NOMO-1 treated with dmso at 0.1 percent for 144 hours (cell line): ENCODE measurements around the gene YBEY.
"Not testable (repeated sequence)": the region's sequence is repeated elsewhere in the genome, so short reads cannot be mapped to it uniquely, and the experiment has no call there.

Source experiments
- DNase-seq: peaks from one replicate; lab custom pipeline; 2025; ENCODE audit not compliant: unreplicated experiment; lab: John Stamatoyannopoulos, UW

Gene YBEY, protein sequence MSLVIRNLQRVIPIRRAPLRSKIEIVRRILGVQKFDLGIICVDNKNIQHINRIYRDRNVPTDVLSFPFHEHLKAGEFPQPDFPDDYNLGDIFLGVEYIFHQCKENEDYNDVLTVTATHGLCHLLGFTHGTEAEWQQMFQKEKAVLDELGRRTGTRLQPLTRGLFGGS

DNA sequence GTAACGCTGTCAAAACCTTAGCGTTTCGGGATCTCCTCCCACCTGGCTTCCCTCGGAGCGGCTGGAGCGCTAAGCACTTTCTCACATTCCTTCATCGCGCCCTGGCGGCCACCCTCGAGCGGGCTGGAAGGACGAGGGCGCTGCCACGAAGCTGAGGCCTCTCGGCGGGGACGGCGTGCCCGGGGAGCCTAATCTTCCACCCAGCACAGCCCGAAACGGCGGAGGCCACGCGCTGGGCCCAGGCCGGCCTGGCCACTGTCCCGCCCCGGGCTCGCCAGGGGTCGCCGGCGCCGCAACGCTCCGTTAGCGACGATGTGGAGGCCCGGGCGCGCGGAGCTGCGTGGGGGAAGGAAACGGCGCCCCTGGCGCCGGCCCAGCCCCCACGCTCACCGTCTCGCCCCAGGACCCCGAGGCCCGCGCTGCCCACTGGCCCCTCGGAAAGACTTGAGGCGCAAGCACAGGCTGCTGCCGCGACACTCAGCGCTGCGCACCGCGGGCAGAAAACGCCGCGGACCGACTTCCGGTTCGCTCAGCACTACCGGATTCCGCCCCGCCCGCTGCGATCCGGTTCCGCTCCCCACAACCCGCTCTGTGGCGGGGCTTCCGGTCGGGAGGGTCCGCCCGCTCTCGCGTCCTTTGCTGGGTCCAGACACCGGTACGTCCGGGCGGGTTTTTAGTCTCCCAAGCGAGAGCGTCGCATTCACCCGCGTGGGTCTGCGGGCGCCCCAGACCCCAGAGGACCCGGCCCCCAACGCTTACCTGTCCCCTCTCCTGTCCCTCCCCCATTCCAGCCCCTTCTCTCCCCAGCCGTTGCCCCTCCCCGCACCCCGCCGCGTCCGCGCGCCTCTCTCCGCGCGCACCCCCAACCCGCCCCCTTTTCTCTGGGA is at the start of gene YBEY:
Gene YBEY, plus strand, starts transcription at position 582 of the 887 bp plus-strand sequence. CDS start 572 bp downstream, outside the sequence.
- peak; percentile 69 for DNase-seq

DNA sequence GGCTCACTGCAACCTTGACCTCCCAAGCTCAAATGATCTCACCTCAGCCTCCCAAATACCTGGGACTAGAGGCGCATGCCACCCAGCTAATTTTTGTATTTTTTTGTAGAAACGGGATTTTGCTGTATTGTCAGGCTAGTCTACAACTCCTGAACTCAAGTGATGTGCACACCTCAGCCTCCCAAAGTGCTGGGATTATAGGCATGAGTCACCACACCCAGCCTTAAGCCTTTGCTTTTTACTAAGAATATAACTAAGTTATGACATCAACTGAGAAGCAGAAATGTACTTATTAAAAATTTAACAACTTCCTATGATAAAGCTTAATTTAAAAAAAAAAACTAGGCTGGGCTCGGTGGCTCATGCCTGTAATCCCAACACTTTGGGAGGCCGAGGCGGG is 48.7 kb upstream of the YBEY start:
- DNase-seq: no peak

DNA sequence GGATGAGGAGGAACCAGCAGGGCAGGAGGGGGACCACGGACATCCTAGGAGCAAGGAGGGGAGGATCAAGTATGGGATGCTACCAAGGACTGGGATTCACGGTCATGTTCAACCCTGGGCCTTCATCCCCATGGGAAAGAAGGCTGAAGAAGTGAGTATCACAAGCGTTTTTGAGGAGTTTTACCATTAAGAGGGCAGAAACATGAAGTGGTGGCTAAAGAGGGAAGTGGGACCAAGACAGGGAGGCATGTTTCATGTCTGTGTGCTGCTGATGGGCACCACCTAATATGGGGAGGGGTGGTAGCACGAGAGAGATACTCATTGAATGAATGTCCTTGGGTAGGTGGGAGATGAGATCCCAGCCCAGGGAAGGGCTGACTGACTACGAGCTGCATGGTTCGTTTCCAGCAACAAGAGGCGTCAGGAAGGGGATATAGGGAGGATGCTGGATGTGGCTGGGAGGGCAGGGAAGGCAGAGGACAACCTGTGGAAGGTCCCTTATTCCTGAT is 46.3 kb upstream of the YBEY start:
- DNase-seq: no peak

DNA sequence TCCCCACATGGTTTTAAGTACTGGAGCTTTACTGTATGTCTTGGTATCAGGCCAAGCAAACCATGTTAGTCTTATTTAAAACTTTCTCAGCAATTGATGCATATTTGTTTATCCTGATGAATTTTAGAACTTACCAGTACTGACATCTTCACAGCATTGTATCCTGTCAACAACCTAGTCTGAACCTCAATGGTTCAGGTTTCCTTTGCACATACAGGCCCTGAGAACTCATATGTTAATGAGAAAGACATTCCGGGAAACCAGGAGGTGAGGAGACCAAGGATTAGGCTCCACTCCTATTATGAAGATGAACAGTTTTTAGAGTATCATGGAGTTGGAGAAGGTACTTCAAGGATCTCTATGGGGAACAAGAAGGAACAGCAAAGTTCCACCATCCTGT is 44.6 kb upstream of the YBEY start:
- DNase-seq: not testable (repeated sequence)

DNA sequence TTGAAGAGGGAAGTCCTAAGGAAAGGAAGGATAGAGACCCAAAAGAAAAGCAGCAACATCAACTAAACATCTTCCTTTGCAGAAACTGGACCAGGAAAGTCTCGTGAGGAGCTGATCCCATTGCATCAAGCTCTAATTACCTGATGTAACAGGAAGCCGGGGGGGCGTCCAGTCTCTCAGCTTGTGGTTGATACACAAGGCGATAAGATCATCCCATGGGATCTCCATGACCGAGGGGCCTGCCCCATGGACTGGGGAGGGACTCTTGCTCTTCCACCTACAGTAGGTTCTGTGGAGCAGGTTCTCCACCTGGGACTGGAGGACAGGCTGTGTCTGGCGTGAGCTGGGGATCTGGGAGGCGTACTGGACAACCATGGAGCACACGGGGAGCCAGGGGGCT is 42.8 kb upstream of the YBEY start:
- DNase-seq: no peak

DNA sequence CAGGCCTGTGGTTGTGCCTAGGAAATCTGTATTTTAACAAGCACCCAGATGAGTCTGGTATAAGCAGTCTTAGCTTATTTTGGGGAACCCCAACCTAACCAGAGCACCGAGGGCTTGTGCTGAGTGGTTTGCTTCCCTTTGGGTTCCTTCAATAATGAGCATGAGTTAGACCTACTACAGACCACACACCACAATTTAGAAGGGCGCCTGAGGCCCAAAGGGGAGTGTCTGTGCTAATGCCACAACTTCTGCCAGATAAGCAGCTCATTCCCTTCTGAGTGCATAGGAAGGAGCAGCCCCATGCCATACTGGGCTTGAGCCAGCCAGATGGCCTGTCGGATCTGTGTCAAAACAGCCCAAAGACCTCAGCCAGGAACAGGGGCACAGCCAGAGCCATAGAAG is 42.2 kb upstream of the YBEY start:
- no peak for DNase-seq

DNA sequence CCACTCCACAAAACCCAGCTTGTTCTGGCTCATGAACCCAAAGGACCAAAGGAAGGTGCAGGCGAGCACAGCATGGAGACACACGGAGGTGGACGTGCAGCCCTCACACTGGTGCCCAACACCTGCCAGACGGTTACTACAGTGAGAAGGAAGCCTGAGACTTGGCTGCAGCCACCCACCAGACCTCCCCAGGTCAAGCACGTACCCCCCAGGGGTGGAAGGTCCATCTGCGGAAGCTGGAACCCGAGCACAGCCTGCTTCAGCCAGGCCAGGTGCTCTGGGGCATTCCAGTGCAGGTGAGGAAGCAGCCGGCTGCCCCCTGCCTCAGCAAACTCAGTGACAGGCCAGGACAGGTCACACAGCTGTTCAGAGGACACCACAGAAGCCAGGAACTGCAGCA is 41.5 kb upstream of the YBEY start:
- DNase-seq: no peak

DNA sequence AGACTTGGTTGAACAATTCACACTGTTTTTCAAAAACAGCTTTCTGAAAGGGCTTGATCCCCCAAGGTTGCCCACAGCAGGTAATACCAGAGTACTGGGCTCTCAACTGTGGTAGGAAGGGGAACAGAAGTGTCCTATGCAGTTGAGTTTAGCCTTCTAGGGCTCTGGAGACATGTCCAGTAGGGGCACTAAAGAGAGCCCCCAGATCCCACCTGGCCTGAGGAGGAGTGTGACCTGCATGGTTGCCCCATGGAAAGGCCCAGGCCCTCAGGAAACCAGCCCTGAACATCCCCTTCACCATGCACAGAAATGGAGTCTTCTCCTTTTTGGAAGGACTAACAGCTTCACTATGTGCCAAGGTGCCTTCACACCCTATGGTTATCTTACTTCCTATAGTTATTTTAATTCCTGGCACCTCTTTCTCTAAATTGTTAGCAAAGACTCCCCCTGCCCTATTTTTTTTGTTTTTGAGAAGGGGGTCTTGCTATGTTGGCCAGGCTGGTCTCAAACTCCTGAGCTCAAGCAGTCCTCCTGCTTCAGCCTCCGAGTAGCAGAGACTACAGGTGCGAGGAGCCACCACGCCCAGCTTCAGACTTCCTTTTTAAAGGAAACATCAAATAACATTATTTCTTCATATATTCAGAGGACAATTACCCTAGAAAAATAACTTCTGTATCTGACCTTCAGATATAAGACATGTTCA is 40.8 kb upstream of the YBEY start:
- DNase-seq: no peak

DNA sequence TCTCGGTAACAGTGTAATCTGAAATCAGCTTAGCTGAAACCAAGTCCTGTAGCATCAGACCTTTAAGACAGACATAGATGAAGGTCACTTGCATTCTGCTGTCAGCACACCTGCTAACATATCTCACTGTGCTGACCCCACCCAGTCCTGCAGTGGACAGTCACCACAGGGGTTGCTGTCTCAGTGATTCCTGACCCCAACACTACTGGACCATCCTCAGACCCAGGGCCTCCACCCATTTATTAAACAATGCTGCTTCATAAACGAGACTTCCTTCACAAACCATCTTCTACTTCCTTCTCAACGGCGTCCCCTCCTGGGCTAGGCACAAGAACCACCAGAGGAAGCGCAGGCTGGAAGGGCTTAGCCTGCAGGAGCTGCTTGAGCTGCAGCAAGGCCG is 39.8 kb upstream of the YBEY start:
- no peak for DNase-seq

DNA sequence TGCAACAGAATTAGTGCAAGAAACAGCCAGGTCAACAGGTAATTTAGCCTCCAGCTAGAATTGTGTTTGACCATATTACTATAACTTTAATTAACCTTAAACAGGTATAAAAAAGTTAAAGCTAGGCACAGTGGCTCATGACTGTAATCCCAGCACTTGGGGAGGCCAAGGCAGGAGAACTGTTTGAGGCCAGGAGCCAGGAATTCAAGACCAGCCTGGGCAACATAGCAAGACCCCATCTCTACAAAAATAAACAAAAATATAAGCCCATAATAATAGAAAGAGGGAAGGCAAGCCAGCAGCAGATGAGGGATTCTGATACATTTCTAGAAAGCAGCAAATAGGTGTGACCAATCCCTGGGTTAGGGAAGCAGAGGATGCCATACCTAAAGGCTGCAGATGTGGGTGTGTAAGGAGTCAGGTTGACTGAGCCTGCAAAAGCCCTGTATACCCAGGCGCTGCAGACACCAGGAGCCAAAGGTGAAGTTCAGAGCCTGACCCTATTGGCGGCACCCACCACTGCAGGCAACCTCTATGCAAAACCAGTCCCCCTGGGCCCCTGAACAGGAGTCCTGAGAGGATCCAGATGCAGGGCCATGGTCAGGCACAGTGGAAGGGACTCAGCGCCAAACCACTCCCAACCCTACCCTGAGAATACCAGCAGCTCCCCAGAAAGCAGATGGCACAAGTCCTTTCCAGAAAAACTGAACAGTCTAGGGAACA is 38.3 kb upstream of the YBEY start:
- DNase-seq: no peak

DNA sequence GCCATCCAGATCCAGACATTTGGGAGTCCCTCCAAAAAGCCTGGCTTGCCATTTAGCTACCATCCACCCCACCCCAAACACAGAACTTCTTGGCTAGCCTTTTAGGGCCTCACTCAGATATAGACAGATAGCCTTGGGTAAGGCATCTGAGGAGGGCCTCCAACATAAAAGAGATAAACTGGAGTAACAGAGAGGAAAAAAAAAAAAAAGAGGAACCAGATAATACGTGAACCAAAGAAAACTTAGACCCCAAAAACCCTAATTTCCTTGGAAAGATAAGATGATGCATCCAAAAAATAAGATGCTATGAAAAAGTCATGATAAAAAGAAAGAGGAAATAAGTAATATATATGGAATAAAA is 37.7 kb upstream of the YBEY start:
- no peak for DNase-seq

DNA sequence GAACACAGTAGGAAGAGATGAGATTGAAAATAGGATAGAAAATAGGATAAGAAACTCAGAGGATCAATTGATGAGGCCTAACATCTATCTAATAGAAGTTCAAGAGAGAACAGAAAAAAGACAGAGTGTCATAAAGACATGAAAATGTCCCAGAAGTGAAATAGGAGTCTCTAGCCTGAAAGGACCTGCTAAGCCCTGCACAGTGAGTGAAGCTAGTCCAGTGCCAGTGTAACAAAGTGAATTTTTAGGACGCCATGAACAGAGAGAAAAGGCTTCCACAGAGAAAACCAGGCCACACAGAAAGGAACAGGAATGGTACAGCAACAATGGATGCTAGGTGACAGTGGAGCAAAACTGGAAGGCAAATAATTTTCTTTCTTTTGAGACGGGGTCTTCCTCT is 37.3 kb upstream of the YBEY start:
- DNase-seq: no peak

DNA sequence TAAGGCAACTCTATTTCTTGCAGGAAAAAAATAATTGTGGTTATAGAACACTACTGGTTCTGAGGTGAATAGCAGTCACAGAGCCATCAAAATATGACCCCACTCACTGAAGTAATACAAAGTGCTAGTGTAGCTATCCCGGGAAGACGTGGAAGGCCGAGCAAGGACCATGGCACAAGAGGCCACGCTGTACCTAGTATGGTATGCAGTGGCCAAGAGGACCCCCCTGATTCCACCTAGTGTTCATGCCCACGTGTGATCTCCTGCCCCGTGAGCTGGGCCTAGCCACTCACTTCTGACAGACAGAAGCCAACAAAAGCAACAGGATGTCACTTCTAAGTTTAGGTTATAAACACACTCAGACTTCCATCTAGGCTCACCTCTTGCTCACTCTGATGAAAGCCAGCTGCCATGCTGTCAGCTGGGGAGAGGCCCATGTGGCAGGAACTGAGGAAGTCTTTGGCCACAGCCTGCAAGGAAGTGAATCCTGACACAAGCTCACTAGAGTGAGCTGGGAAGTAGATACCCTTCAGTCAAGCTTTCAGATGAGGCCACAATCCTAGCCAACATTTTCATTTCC is 35.9 kb upstream of the YBEY start:
- DNase-seq: no peak

DNA sequence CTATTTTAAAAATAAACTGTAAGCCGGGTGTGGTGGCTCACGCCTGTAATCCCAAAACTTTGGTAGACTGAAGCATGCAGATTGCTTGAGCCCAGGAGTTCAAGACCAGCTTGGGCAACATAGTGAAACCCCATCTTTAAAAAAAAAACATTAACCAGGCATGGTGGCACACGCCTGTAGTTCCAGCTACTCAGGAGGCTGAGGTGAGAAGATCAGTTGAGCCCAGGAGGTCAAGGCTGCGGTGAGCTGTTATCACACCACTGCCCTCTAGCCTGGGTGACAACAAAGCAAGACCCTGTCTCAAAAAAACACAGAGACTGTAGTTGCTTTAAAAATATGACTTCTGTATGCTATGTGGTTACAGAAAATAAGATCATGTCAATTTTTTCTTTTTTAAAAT is 33.3 kb upstream of the YBEY start:
- DNase-seq: no peak

DNA sequence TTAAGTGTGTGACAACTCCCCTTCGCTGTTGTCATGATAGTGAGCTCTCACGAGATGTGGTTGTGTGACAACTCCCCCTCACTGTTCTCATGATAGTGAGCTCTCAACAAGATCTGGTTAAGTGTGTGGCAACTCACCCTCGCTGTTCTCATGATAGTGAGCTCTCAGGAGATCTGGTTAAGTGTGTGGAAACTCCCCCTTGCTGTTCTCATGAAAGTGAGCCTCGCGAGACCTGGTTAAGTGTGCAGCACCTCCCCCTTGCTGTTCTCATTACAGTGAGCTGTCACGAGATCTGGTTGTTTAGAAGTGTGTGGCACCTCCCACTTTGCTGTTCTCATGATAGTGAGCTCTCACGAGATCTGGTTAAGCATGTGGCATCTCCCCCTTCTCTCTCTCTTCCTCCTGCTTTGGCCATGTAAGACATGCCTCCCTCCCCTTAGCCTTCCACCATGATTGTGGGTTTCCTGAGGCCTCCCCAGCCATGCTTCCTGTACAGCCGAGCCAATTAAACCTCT is 32.5 kb upstream of the YBEY start:
- no peak for DNase-seq

DNA sequence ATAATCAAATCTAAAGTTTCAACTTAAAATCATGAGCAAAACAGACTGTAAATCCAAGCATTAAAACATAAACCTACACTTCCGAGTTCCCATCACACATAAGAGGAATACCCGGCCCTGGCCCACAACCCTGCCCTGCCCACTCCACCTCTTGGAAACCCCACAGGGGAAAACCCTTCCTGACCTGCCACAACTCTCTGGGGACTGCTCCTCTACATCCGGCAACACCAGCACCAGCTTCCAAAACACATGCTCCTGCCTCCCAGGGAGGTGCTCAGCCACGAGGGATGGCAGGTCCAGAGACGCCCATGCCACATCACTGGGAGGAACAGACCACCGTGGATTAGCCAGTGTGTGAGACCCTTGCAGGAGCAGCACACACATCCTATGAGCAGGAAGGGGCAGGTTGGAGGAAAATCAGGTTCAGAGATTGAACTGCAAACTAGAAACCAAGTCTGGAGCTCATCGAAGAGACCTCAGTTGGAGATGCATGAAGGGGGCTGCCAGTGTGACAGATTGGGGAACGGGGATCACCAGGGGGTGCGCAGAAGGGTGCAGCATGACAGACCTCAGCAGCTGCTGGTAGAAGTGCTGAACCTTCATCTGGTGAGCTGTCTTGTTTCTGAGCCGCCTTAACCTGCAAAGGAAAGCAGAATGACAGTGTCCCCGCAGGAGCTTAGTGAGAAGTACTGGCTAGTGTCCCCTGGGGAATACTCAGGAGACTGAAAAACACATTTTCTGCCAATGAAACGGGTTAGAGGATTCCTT is 31.8 kb upstream of the YBEY start:
- no peak for DNase-seq

DNA sequence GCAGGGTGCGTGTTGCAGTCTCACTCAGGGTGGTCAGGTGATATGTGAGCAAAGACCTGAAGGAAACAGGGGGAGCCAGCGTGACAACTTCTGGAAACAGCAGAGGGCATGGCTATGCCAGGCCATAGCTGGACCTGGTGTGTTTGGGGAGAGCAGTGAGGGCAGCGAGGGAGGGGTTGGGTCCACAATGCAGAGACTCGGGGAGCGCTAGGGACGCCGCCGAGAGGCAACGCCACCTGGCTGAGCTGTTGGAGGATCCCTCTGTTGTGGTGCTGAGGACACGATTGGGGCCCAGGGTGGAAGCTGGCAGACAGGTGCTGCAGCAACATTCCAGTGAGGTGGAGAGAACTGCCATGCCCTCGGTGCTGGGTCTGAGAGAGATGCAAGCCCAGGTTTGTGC is 31.0 kb upstream of the YBEY start:
- DNase-seq: no peak

DNA sequence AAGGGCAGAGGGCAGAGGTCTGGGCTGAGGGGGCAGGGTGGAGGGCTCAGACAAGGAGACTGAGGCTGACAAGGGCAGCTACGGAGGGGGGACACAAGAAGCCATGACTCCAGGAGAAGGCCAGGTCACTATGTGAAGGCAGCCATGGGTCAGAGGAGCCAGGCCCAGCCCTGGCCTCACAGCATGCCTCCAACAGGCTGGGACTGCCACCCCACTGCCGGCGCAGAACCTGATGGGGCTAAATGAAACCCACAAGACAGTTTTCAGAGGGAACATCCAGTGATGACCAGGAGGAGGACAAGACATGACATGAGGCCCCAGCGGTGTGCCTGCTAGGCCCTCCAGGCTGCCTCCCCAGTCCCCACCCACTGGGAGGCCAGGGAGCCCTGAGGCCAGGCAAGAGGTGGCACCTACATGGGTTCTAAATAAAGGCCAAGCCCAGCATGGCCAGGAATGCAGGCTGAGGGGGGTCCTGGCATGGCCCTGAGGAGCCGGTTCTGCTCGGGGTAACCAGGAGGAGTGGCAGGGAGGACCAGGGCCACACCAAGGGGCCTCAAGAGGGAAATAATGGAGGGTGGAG is 30.3 kb upstream of the YBEY start:
- no peak for DNase-seq

DNA sequence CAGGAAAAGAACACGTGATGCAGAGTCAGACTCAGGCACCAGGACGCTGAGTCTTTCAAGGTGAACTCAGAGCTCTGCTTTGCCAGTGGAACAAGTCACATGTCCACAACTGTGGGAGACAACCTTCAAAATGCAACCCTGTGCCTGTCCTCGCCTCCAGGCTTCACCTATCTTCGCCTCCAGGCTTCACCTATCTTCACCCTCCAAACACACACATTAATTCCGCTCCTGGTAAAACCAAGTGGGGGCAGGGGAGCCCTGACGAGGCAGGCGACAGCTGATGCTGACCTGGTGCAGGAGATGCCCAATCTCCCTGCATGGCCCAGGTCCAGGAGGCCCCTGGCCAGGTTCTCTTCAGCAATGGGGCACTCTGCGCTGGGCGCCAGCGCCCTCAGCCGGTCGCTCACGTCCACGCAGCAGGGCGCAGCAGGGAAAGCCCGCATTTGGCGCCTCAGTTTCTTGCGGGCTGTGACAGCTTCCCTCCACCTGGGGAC is 29.6 kb upstream of the YBEY start:
- DNase-seq: no peak
